HepG2 (cell line): Measurements from ENCODE around the gene TNXB. TPM values are rescaled to one million over a fixed set of nuclear protein-coding genes. Genes with fewer than 3 reads are reported as not detected.

Experiments
- PRDM4 ChIP-seq: sonication (generic); formaldehyde crosslinking; IDR thresholded peaks from 2 replicates; pipeline ENCODE4 v1.9.0; 2021; ENCODE audit warnings: missing genetic modification reagents, borderline replicate concordance
- RORA ChIP-seq: sonication (generic); formaldehyde crosslinking; IDR thresholded peaks from 2 replicates; pipeline ENCODE4 v1.5.0; 2020; ENCODE audit warnings: mild to moderate bottlenecking, missing genetic modification reagents, moderate library complexity
- SALL1 ChIP-seq: sonication (generic); formaldehyde crosslinking; IDR thresholded peaks from 2 replicates; pipeline ENCODE4 v1.8.0; 2022; ENCODE audit warnings: mild to moderate bottlenecking, missing genetic modification reagents
- SIN3B ChIP-seq: fragments of 150-350 bp; IDR thresholded peaks from 2 replicates; pipeline ENCODE4 v1.6.1; 2014; ENCODE audit warnings: low read length
- ZNF207 ChIP-seq: fragments of 450-650 bp; IDR thresholded peaks from 2 replicates; pipeline ENCODE4 v1.6.1; 2016; ENCODE audit warnings: antibody characterized with exemption, borderline replicate concordance
- ZNF256 ChIP-seq: sonication (generic); formaldehyde crosslinking; conservative IDR thresholded peaks from 2 replicates; pipeline ENCODE4 v1.4.0; 2020; ENCODE audit warnings: missing genetic modification reagents
- ZNF552 ChIP-seq: sonication (generic); formaldehyde crosslinking; IDR thresholded peaks from 2 replicates; pipeline ENCODE4 v1.9.0; 2022; ENCODE audit warnings: missing genetic modification reagents, mild to moderate bottlenecking, borderline replicate concordance
- ZNF615 ChIP-seq: sonication (generic); formaldehyde crosslinking; IDR thresholded peaks from 2 replicates; pipeline ENCODE4 v1.5.0; 2020; ENCODE audit warnings: mild to moderate bottlenecking, missing genetic modification reagents, borderline replicate concordance
- polyA plus RNA-seq, 8 experiments: library from polyadenylated mRNA; depleted of rRNA in 3 of 8; stranded (reverse) in 7 of 8; unstranded in 1 of 8; fragments of >200 nt; fragmentation: Illumina TruSeq in 4 of 8; extraction: Trizol in 4 of 8; gene quantifications; 2 replicates each; pipeline versions ENCODE4 v1.2.1 to v1.2.3, GENCODE V29; 2011 to 2016; ENCODE audit warnings: low read depth in 4 of 8, missing spikeins in 1 of 8, mixed read lengths in 1 of 8; ENCODE audit not compliant: insufficient read depth in 1 of 8
- total RNA-seq, 5 experiments: library from RNA; depleted of rRNA; stranded (reverse); fragments of >200 nt; fragmentation: Illumina TruSeq; extraction: Trizol; gene quantifications; 2 replicates each; pipeline ENCODE4 v1.2.3, GENCODE V29; 2016; ENCODE audit warnings: low read depth in 1 of 5
- TF ChIP-seq, protein P1 (sequence below): sonication (generic); formaldehyde crosslinking; IDR thresholded peaks from 2 replicates; pipeline ENCODE4 v1.4.0; 2020; ENCODE audit warnings: missing genetic modification reagents
- TF ChIP-seq, protein P2 (sequence below), 2 experiments: sonication (generic) in 1 of 2; formaldehyde crosslinking in 1 of 2; IDR thresholded peaks; 2 replicates each; pipeline versions ENCODE4 v1.4.0 to v1.6.1; 2016 to 2020; ENCODE audit warnings: borderline replicate concordance in 1 of 2, low read depth in 1 of 2, mild to moderate bottlenecking in 1 of 2, missing genetic modification reagents in 1 of 2
- TF ChIP-seq, protein P3 (sequence below): IDR thresholded peaks from 2 replicates; pipeline ENCODE4 v1.6.1; 2016; ENCODE audit warnings: low read depth, borderline replicate concordance
- TF ChIP-seq, protein P4 (sequence below): sonication (generic); formaldehyde crosslinking; IDR thresholded peaks from 2 replicates; pipeline ENCODE4 v1.5.0; 2020; ENCODE audit warnings: mild to moderate bottlenecking, missing genetic modification reagents
- TF ChIP-seq, protein P5 (sequence below): sonication (generic); formaldehyde crosslinking; IDR thresholded peaks from 2 replicates; pipeline ENCODE4 v1.4.0; 2020; ENCODE audit warnings: missing genetic modification reagents

Gene TNXB
- total and polyA plus RNA-seq, 2 of the 13 experiments (the other 11 are each of a cell fraction or from before 2014, with no cell fraction given): 1.6 to 2.7 TPM

DNA sequence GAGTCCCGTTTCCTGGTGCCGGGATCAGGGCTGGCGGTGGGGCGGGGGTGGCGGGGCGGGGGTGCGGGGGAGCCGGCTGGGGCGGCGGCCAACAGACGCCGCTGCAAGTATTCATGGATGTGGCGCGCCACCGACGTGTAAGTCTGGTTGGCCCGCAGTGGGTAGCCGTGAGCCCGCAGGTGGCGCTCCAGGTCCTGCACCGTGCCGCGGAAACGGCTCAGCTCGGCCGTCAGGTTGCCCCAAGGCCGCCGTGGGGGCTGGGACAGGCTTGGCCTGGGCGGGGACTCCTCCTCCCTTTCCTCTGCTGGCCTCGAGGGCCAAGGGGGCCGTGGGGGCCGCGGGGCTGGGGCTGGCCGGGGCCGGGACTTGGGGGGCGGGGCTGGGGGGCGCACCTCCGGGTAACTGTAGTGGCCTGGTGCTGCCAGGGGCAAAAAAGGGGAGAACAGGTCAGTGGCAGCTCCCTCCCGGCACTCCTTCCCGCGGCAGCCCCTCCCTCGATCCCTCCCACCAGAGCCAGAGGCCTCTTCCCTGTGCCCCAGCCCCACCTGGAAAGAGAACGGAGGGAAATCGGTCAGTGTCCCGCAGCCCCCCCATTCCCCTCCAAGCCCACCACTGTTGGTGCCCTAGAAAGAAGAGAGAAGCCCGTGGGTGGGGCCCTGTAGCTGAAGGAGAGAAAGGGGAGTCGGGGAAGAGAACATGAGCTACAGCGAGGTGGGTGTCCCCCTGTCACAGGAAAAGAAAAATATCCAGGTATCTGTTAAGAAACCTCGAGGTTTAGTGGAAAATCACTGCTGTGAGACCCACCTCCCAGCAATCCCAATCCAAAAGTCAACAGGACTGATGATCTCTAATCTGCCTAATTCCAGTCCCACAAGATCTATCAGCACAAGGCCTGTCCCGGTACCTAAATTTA, 21.3 kb downstream of the TNXB start (continued):
- TF ChIP-seq ZNF207 (no peak), PRDM4 (no peak), ZNF615 (no peak), ZNF256 (no peak), ZNF552 (CRISPR knock-in tag) (no peak), RORA (CRISPR knock-in tag) (no peak), SALL1 (peak; percentile 67), SIN3B (no peak)
- TF ChIP-seq, protein P1, sequence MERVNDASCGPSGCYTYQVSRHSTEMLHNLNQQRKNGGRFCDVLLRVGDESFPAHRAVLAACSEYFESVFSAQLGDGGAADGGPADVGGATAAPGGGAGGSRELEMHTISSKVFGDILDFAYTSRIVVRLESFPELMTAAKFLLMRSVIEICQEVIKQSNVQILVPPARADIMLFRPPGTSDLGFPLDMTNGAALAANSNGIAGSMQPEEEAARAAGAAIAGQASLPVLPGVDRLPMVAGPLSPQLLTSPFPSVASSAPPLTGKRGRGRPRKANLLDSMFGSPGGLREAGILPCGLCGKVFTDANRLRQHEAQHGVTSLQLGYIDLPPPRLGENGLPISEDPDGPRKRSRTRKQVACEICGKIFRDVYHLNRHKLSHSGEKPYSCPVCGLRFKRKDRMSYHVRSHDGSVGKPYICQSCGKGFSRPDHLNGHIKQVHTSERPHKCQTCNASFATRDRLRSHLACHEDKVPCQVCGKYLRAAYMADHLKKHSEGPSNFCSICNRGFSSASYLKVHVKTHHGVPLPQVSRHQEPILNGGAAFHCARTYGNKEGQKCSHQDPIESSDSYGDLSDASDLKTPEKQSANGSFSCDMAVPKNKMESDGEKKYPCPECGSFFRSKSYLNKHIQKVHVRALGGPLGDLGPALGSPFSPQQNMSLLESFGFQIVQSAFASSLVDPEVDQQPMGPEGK: peak; percentile 92
- TF ChIP-seq, protein P2, sequence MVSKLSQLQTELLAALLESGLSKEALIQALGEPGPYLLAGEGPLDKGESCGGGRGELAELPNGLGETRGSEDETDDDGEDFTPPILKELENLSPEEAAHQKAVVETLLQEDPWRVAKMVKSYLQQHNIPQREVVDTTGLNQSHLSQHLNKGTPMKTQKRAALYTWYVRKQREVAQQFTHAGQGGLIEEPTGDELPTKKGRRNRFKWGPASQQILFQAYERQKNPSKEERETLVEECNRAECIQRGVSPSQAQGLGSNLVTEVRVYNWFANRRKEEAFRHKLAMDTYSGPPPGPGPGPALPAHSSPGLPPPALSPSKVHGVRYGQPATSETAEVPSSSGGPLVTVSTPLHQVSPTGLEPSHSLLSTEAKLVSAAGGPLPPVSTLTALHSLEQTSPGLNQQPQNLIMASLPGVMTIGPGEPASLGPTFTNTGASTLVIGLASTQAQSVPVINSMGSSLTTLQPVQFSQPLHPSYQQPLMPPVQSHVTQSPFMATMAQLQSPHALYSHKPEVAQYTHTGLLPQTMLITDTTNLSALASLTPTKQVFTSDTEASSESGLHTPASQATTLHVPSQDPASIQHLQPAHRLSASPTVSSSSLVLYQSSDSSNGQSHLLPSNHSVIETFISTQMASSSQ (IDR thresholded peaks at IDR 0.05; ENCODE audit: low read depth): no peak
- TF ChIP-seq, protein P2 (CRISPR knock-in tag; IDR thresholded peaks at IDR 0.05; ENCODE audit: borderline replicate concordance): no peak
- TF ChIP-seq, protein P3, sequence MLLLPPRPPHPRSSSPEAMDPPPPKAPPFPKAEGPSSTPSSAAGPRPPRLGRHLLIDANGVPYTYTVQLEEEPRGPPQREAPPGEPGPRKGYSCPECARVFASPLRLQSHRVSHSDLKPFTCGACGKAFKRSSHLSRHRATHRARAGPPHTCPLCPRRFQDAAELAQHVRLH (CRISPR knock-in tag): no peak
- TF ChIP-seq, protein P4, sequence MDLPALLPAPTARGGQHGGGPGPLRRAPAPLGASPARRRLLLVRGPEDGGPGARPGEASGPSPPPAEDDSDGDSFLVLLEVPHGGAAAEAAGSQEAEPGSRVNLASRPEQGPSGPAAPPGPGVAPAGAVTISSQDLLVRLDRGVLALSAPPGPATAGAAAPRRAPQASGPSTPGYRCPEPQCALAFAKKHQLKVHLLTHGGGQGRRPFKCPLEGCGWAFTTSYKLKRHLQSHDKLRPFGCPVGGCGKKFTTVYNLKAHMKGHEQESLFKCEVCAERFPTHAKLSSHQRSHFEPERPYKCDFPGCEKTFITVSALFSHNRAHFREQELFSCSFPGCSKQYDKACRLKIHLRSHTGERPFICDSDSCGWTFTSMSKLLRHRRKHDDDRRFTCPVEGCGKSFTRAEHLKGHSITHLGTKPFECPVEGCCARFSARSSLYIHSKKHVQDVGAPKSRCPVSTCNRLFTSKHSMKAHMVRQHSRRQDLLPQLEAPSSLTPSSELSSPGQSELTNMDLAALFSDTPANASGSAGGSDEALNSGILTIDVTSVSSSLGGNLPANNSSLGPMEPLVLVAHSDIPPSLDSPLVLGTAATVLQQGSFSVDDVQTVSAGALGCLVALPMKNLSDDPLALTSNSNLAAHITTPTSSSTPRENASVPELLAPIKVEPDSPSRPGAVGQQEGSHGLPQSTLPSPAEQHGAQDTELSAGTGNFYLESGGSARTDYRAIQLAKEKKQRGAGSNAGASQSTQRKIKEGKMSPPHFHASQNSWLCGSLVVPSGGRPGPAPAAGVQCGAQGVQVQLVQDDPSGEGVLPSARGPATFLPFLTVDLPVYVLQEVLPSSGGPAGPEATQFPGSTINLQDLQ (CRISPR knock-in tag): no peak; the same call in 1 of the 2 replicates
- TF ChIP-seq, protein P5, sequence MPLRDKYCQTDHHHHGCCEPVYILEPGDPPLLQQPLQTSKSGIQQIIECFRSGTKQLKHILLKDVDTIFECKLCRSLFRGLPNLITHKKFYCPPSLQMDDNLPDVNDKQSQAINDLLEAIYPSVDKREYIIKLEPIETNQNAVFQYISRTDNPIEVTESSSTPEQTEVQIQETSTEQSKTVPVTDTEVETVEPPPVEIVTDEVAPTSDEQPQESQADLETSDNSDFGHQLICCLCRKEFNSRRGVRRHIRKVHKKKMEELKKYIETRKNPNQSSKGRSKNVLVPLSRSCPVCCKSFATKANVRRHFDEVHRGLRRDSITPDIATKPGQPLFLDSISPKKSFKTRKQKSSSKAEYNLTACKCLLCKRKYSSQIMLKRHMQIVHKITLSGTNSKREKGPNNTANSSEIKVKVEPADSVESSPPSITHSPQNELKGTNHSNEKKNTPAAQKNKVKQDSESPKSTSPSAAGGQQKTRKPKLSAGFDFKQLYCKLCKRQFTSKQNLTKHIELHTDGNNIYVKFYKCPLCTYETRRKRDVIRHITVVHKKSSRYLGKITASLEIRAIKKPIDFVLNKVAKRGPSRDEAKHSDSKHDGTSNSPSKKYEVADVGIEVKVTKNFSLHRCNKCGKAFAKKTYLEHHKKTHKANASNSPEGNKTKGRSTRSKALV (CRISPR knock-in tag): no peak
